Endothelial cell of umbilical vein (primary cell): ENCODE data around the gene EXOC5. TPM values are rescaled to one million over a fixed set of nuclear protein-coding genes. Genes with fewer than 3 reads are reported as not detected.

Experiments used
- BruUV-seq: library from RNA; stranded (reverse); fragments of 400-500 nt; replicated peaks from 2 replicates; lab custom pipeline; 2021; lab: Mats Ljungman, UMichigan
- CTCF ChIA-PET: fragments of 300-600, 350-600 bp; sonication (Branson Sonifier 250); formaldehyde crosslinking; loops from one replicate; lab custom pipeline; 2021; ENCODE audit warnings: antibody characterized with exemption, inconsistent platforms; lab: Charles Lee
- POLR2A ChIA-PET: fragments of 300-600, 350-600 bp; sonication (Branson Sonifier 250); formaldehyde crosslinking; loops from one replicate; lab custom pipeline; 2021; ENCODE audit warnings: antibody characterized with exemption, inconsistent platforms; lab: Charles Lee
- DNase-seq: peaks from one replicate; pipeline ENCODE4 v3.0.0-alpha.2; 2011; ENCODE audit warnings: low read depth, low spot score
- FAIRE-seq: peaks from 2 replicates; lab custom pipeline; 2011; peaks lifted over from hg19 to GRCh38; lab: Jason Lieb, UNC
- H2AFZ ChIP-seq: 2 replicates; pipeline ENCODE4 v1.6.0; 2012; ENCODE audit warnings: low read depth, low read length, control low read depth, inconsistent platforms
- H3K27ac ChIP-seq: 2 replicates; pipeline ENCODE4 v1.5.1; 2011; ENCODE audit warnings: low read depth, mild to moderate bottlenecking, control low read depth, low read length, moderate library complexity; ENCODE audit not compliant: insufficient read depth
- H3K27me3 ChIP-seq, 2 experiments: 2 replicates each; pipeline versions ENCODE4 v1.6.0 to v1.6.1; 2011; ENCODE audit warnings: low read length in 2 of 2, mixed read lengths in 1 of 2; ENCODE audit not compliant: control insufficient read depth in 2 of 2, insufficient read depth in 2 of 2
- H3K36me3 ChIP-seq, 2 experiments: 2 replicates in 1 of 2; 3 replicates in 1 of 2; pipeline ENCODE4 v1.5.1; 2011; ENCODE audit warnings: low read length in 2 of 2, mild to moderate bottlenecking in 1 of 2, moderate library complexity in 1 of 2; ENCODE audit not compliant: control insufficient read depth in 2 of 2, insufficient read depth in 2 of 2; ENCODE audit errors: extremely low read depth in 1 of 2
- H3K4me1 ChIP-seq: 3 replicates; pipeline ENCODE4 v1.5.1; 2011; ENCODE audit warnings: mild to moderate bottlenecking, low read length; ENCODE audit not compliant: control insufficient read depth, insufficient read depth; ENCODE audit errors: extremely low read depth
- H3K4me2 ChIP-seq: 2 replicates; pipeline ENCODE4 v1.6.1; 2011; ENCODE audit warnings: low read length, control low read depth, mixed read lengths; ENCODE audit not compliant: insufficient read depth
- H3K4me3 ChIP-seq, 3 experiments: fragments of 200-600 bp in 1 of 3; sonication (generic), shearing (Covaris generic) in 1 of 3; replicated peaks in 1 of 3; 2 replicates each; pipeline ENCODE4 v1.5.1; 2011 to 2016; ENCODE audit warnings: control low read depth in 3 of 3, low read length in 3 of 3, mild to moderate bottlenecking in 2 of 3, inconsistent platforms in 1 of 3, low read depth in 1 of 3, moderate library complexity in 1 of 3; ENCODE audit not compliant: insufficient read depth in 1 of 3
- H3K79me2 ChIP-seq: 2 replicates; pipeline ENCODE4 v1.6.0; 2012; ENCODE audit warnings: low read length, inconsistent platforms; ENCODE audit not compliant: control insufficient read depth, insufficient read depth
- H3K9ac ChIP-seq: replicated peaks from 2 replicates; pipeline ENCODE3; 2011; ENCODE audit warnings: low read length, control low read depth; ENCODE audit not compliant: insufficient read depth; ENCODE audit errors: extremely low read depth
- H3K9me1 ChIP-seq: replicated peaks from 3 replicates; pipeline ENCODE4 v1.6.0; 2011; ENCODE audit warnings: mild to moderate bottlenecking, low read length; ENCODE audit not compliant: control insufficient read depth, insufficient read depth; ENCODE audit errors: extremely low read depth
- H3K9me3 ChIP-seq: replicated peaks from 2 replicates; pipeline ENCODE4 v1.5.1; 2012; ENCODE audit warnings: low read length, inconsistent platforms; ENCODE audit not compliant: control insufficient read depth, insufficient read depth
- H4K20me1 ChIP-seq: replicated peaks from 2 replicates; pipeline ENCODE3; 2011; ENCODE audit warnings: mild to moderate bottlenecking, low read length; ENCODE audit not compliant: control insufficient read depth, insufficient read depth; ENCODE audit errors: extremely low read depth
- EZH2 ChIP-seq: IDR thresholded peaks from 2 replicates; pipeline ENCODE4 v1.6.1; 2012; ENCODE audit warnings: borderline replicate concordance, low read depth, mild to moderate bottlenecking, moderate library complexity, low read length, inconsistent platforms; ENCODE audit not compliant: severe bottlenecking
- FOS ChIP-seq: IDR thresholded peaks from 2 replicates; pipeline ENCODE4 v1.6.1; 2011; ENCODE audit warnings: mild to moderate bottlenecking, low read length, moderate library complexity, borderline replicate concordance; ENCODE audit not compliant: insufficient read depth
- GATA2 ChIP-seq: IDR thresholded peaks from 2 replicates; pipeline ENCODE4 v1.7.0; 2011; ENCODE audit warnings: low read depth, mild to moderate bottlenecking, moderate library complexity, mixed read lengths, low read length; ENCODE audit not compliant: insufficient read length, insufficient read depth
- JUN ChIP-seq: IDR thresholded peaks from 2 replicates; pipeline ENCODE4 v1.6.1; 2011; ENCODE audit warnings: borderline replicate concordance, low read depth; ENCODE audit not compliant: insufficient read length, insufficient read depth
- MYC ChIP-seq: IDR thresholded peaks from one replicate; pipeline ENCODE4 v1.6.1; 2011; ENCODE audit warnings: mild to moderate bottlenecking, low read depth, low read length
- POLR2A ChIP-seq: IDR thresholded peaks from 2 replicates; pipeline ENCODE4 v1.6.1; 2012; ENCODE audit warnings: low read depth, mild to moderate bottlenecking, control low read depth, low read length
- POLR2AphosphoS5 ChIP-seq: IDR thresholded peaks from 2 replicates; pipeline ENCODE4 v1.6.1; 2012; ENCODE audit warnings: low read depth, mild to moderate bottlenecking, control low read depth, low read length, moderate library complexity; ENCODE audit not compliant: insufficient read depth
- dilution Hi-C: fragments of 300-500 bp; cut with MboI; formaldehyde crosslinking; loops from one replicate; pipeline ENCODE4 v1.15.0; 2019; ENCODE audit warnings: low sequenced_read_pairs; ENCODE audit not compliant: extremely low pct_ligation_motif_present
- intact Hi-C: fragments of 100-400 bp; cut with micrococcal nuclease; formaldehyde crosslinking; loops from one replicate; pipeline ENCODE4 v1.10.0; 2022
- polyA plus RNA-seq, 4 experiments: library from polyadenylated mRNA; depleted of rRNA in 3 of 4; stranded (reverse) in 3 of 4; unstranded in 1 of 4; fragments of >200 nt; gene quantifications; 2 replicates each; pipeline versions ENCODE4 v1.2.1 to v1.2.3, GENCODE V29; 2011 to 2012; ENCODE audit warnings: missing spikeins in 1 of 4
- total RNA-seq: library from RNA; stranded (reverse); gene quantifications from 2 replicates; pipeline ENCODE4 v1.2.3, GENCODE V29; 2021
- TF ChIP-seq, protein P1 (sequence below): IDR thresholded peaks from 2 replicates; pipeline ENCODE4 v1.6.1; 2011; ENCODE audit not compliant: insufficient read depth, insufficient read length
- TF ChIP-seq, protein P2 (sequence below), 2 donors: IDR thresholded peaks; 1 replicate in 1 of 2; 2 replicates in 1 of 2; pipeline ENCODE4 v1.5.1; 2011; ENCODE audit warnings: low read length in 2 of 2, mild to moderate bottlenecking in 2 of 2, moderate library complexity in 2 of 2, control low read depth in 1 of 2, inconsistent platforms in 1 of 2, low read depth in 1 of 2; ENCODE audit not compliant: insufficient read depth in 1 of 2; ENCODE audit errors: extremely low read depth in 1 of 2

EXOC5 gene
- total and polyA plus RNA-seq, 2 donors (not counting 3 experiments of a cell fraction or from before 2014, with no cell fraction given) = 23.9 to 104 TPM

DNA sequence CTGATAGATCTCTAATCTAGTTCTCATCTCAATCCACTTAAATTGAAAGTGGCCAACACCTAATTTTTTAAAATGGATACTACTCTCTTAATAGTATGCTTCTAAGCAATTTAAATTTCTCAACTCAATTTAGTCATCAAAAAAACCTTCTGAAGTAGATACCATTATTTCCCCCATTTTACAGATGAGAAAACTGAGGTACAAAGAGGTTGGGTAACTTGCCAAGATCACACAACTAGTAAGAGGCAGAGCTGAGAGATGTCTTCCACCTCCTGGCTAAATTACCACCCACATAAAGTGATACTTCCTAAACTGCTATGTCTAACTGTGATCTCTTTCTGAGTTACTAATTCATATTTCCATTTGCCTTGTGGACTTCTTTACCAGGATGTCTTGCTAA lies 6.6 kb downstream of the EXOC5 start:
- Histone ChIP-seq H3K79me2 (peaks cover 93% of the 10 kb centered on the region), H3K9me3 (no peaks in the 10 kb centered on the region), H4K20me1 (peaks cover 21% of the 10 kb centered on the region), H3K9me1 (no peaks in the 10 kb centered on the region), H3K9ac (no peak overlapping the region), H3K4me2 (no peak overlapping the region), H3K27me3 (no peaks in the 10 kb centered on the region), H2AFZ (no peak overlapping the region), H3K4me3 (no peak overlapping the region), H3K4me1 (peaks cover 19% of the 10 kb centered on the region), H3K36me3 (no peaks in the 10 kb centered on the region), H3K27ac (no peak overlapping the region)
- CTCF ChIA-PET = no interaction called here
- FAIRE-seq (no peak), DNase-seq (no peak)
- BruUV-seq = no TSS peak
- POLR2A ChIA-PET = no interaction called here
- TF ChIP-seq FOS (no peak), EZH2 (no peak), POLR2A (no peak), GATA2 (no peak), POLR2AphosphoS5 (no peak), JUN (no peak)
- dilution Hi-C loops (no loop called here), intact Hi-C loops (no loop called here)

- Histone ChIP-seq H3K9me1 (no peaks in the 10 kb centered on the region), H3K27ac (no peak overlapping the region), H3K4me3 (no peak overlapping the region), H3K4me2 (no peak overlapping the region), H2AFZ (no peak overlapping the region), H3K27me3 (no peaks in the 10 kb centered on the region), H3K9ac (no peak overlapping the region), H3K4me1 (peaks cover 13% of the 10 kb centered on the region), H3K9me3 (no peaks in the 10 kb centered on the region), H3K36me3 (no peaks in the 10 kb centered on the region), H4K20me1 (peaks cover 22% of the 10 kb centered on the region), H3K79me2 (peaks cover 93% of the 10 kb centered on the region)
- FAIRE-seq (no peak), DNase-seq (no peak)
- intact Hi-C loops = no loop called here
- TF ChIP-seq GATA2 = no peak
- no peak for TF ChIP-seq POLR2AphosphoS5
- TF ChIP-seq JUN = no peak
- TF ChIP-seq, protein P1, sequence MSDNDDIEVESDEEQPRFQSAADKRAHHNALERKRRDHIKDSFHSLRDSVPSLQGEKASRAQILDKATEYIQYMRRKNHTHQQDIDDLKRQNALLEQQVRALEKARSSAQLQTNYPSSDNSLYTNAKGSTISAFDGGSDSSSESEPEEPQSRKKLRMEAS = no peak
- no peak for TF ChIP-seq POLR2A
- TF ChIP-seq, protein P2, sequence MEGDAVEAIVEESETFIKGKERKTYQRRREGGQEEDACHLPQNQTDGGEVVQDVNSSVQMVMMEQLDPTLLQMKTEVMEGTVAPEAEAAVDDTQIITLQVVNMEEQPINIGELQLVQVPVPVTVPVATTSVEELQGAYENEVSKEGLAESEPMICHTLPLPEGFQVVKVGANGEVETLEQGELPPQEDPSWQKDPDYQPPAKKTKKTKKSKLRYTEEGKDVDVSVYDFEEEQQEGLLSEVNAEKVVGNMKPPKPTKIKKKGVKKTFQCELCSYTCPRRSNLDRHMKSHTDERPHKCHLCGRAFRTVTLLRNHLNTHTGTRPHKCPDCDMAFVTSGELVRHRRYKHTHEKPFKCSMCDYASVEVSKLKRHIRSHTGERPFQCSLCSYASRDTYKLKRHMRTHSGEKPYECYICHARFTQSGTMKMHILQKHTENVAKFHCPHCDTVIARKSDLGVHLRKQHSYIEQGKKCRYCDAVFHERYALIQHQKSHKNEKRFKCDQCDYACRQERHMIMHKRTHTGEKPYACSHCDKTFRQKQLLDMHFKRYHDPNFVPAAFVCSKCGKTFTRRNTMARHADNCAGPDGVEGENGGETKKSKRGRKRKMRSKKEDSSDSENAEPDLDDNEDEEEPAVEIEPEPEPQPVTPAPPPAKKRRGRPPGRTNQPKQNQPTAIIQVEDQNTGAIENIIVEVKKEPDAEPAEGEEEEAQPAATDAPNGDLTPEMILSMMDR (IDR thresholded peaks at IDR 0.05; ENCODE audit: extremely low read depth in 1 of 2, insufficient read depth in 1 of 2, low read depth in 1 of 2, low read length in 2 of 2) = no peak
- TF ChIP-seq MYC = no peak
- TF ChIP-seq FOS = no peak
- TF ChIP-seq EZH2 = no peak
- BruUV-seq = no TSS peak
- dilution Hi-C loops = no loop called here
- POLR2A ChIA-PET = no interaction called here
- CTCF ChIA-PET = no interaction called here
These were observed 7.1 kb downstream of the EXOC5 start for GRCh38 chr14:57261604-57262003.
